GM06990 (cell line): ENCODE results near the gene FAM156A.
"Not testable (repeated sequence)": the region's sequence is repeated elsewhere in the genome, so short reads cannot be mapped to it uniquely, and the experiment has no call there.

ENCODE experiments used
- DNase-seq: peaks from one replicate; pipeline ENCODE4 v3.0.0-alpha.2; 2011; ENCODE audit not compliant: insufficient read length; ENCODE audit errors: extremely low read depth
- H3K27me3 ChIP-seq: replicated peaks from 2 replicates; pipeline ENCODE4 v1.6.0; 2011; ENCODE audit warnings: low read length; ENCODE audit not compliant: control insufficient read depth, insufficient read depth
- H3K36me3 ChIP-seq: 2 replicates; pipeline ENCODE4 v1.5.1; 2011; ENCODE audit warnings: low read length; ENCODE audit not compliant: control insufficient read depth, insufficient read depth
- H3K4me3 ChIP-seq: replicated peaks from 2 replicates; pipeline ENCODE4 v1.5.1; 2011; ENCODE audit warnings: low read depth, mild to moderate bottlenecking, control low read depth, low read length
- CTCF ChIP-seq: IDR thresholded peaks from 2 replicates; pipeline ENCODE4 v1.5.1; 2011; ENCODE audit warnings: low read length, control low read depth, mild to moderate bottlenecking, inconsistent platforms; ENCODE audit not compliant: insufficient read depth, poor library complexity, severe bottlenecking

FAM156A gene

GRCh38 chrX:52934704-52935469 lies 23.4 kb downstream of the FAM156A start:
- no peaks in the 10 kb centered on the region for H3K27me3 ChIP-seq
- TF ChIP-seq CTCF = peak; percentile 84
- DNase-seq = peak; percentile 93
- H3K36me3 ChIP-seq = no peaks in the 10 kb centered on the region
- peak overlapping the region; percentile 82 for H3K4me3 ChIP-seq

- Histone ChIP-seq H3K27me3 (no peaks in the 10 kb centered on the region), H3K4me3 (peak overlapping the region; percentile 82), H3K36me3 (no peaks in the 10 kb centered on the region)
- no peak for DNase-seq
- TF ChIP-seq CTCF = no peak
Observed at GRCh38 chrX:52933976-52934703, 24.2 kb downstream of the FAM156A start.

GRCh38 chrX:52933213-52933612 lies 25.1 kb downstream of the FAM156A start:
- Histone ChIP-seq H3K36me3 (no peaks in the 10 kb centered on the region), H3K27me3 (no peaks in the 10 kb centered on the region; the same call in 1 of the 2 replicates), H3K4me3 (no peak overlapping the region)
- no peak for DNase-seq
- no peak for TF ChIP-seq CTCF

- not testable (repeated sequence) for DNase-seq, H3K27me3 ChIP-seq, H3K36me3 ChIP-seq, H3K4me3 ChIP-seq
Observed at GRCh38 chrX:52930214-52930613, 28.1 kb downstream of the FAM156A start.

- H3K36me3 ChIP-seq = no peaks in the 10 kb centered on the region
- H3K27me3 ChIP-seq = no peaks in the 10 kb centered on the region; the same call in 1 of the 2 replicates
- peak; percentile 40 for DNase-seq
- no peak for TF ChIP-seq CTCF
- peak overlapping the region; percentile 50 for H3K4me3 ChIP-seq
Observed at GRCh38 chrX:52923781-52924241, 34.5 kb downstream of the FAM156A start.

GRCh38 chrX:52914704-52915103 lies 43.6 kb downstream of the FAM156A start:
- H3K27me3 ChIP-seq, H3K4me3 ChIP-seq, H3K36me3 ChIP-seq, DNase-seq: not testable (repeated sequence)

GRCh38 chrX:52913681-52914080 lies 44.6 kb downstream of the FAM156A start:
- not testable (repeated sequence) for H3K36me3 ChIP-seq, H3K4me3 ChIP-seq, H3K27me3 ChIP-seq, DNase-seq

GRCh38 chrX:52909313-52909969 lies 48.9 kb downstream of the FAM156A start:
- DNase-seq, H3K27me3 ChIP-seq, H3K36me3 ChIP-seq, H3K4me3 ChIP-seq: not testable (repeated sequence)

- not testable (repeated sequence) for DNase-seq, H3K27me3 ChIP-seq, H3K36me3 ChIP-seq, H3K4me3 ChIP-seq
Observed at GRCh38 chrX:52907900-52908299, 50.4 kb downstream of the FAM156A start.
